GM10266 (cell line): ENCODE measurements around the gene RFX3.

Source experiments
- DNase-seq: peaks from one replicate; pipeline ENCODE4 v3.0.0; 2012; ENCODE audit errors: extremely low spot score
- CTCF ChIP-seq: IDR thresholded peaks from 2 replicates; pipeline ENCODE4 v1.5.1; 2012; ENCODE audit warnings: mild to moderate bottlenecking, low read depth; ENCODE audit not compliant: control insufficient read depth, insufficient read depth; ENCODE audit errors: missing control alignments

RFX3 gene

GRCh38 chr9:3410461-3410860, 115.3 kb downstream of the RFX3 start:
- DNase-seq, result no peak
- TF ChIP-seq CTCF, result no peak

- no peak for TF ChIP-seq CTCF
- DNase-seq, result no peak
Observed at GRCh38 chr9:3409453-3409852, 116.3 kb downstream of the RFX3 start.

DNA sequence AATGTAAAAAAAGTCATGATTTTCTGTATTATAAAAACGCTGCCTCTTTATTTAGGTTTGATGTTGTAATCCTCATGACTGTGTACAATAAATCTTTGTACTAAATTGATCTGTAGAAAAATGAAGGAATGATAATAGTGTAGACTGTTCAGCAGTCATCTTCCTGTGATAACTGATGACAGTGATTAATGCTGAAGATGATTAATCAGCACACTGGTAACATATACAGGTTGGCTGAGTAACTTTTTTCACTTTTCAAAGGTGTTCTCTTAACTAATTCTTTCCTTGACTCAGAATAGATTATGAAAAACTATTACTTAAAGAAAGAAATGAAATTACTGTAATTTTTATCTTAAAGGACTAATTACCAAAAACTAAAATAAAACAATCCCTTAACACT, 122.5 kb downstream of the RFX3 start:
- no peak for DNase-seq
- no peak for TF ChIP-seq CTCF

GRCh38 chr9:3401221-3401954, 124.4 kb downstream of the RFX3 start:
- no peak for TF ChIP-seq CTCF
- DNase-seq, result no peak

GRCh38 chr9:3398232-3398648, 127.6 kb downstream of the RFX3 start:
- peak; percentile 13 for DNase-seq

DNA sequence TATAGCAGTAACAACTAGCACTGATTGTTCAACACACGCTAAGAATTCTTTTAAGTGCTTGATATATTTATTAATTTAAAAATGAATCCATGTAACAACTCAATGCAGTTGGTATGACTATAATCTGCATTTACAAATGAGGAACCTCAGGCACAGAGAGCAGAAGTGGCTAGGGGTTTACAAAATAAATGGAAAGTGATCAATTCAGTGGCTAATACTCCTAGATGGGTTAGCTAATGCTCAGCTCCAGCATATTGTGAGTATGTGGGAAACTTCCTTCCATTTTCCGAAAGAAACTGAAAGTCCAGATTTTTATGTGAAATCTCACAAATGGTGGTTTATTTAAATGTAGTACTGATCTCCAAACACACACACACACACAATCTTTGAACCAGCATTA, 128.0 kb downstream of the RFX3 start:
- DNase-seq, result no peak
- TF ChIP-seq CTCF, result no peak

More at GRCh38 chr9:3398232-3398648, 127.6 kb downstream of the RFX3 start:
- no peak for TF ChIP-seq CTCF

GRCh38 chr9:3391414-3391813, 134.4 kb downstream of the RFX3 start:
- TF ChIP-seq CTCF, result no peak
- no peak for DNase-seq
